ENCODE results near the gene PCDHA1.

- TF ChIP-seq CTCF (conservative IDR thresholded peaks at IDR 0.05; ENCODE audit: low read depth in 2 of 2) (no peak), JUNB (IDR thresholded peaks at IDR 0.05; ENCODE audit: unreplicated experiment) (no peak), POLR2AphosphoS5 (IDR thresholded peaks at IDR 0.05; ENCODE audit: low read depth) (no peak), EZH2 (IDR thresholded peaks at IDR 0.05; ENCODE audit: low read depth, unreplicated experiment) (no peak), ZNF114 (CRISPR knock-in tag; IDR thresholded peaks at IDR 0.05) (no peak), NANOG (IDR thresholded peaks at IDR 0.05; ENCODE audit: borderline replicate concordance) (no peak)
- TF ChIP-seq, protein P1, sequence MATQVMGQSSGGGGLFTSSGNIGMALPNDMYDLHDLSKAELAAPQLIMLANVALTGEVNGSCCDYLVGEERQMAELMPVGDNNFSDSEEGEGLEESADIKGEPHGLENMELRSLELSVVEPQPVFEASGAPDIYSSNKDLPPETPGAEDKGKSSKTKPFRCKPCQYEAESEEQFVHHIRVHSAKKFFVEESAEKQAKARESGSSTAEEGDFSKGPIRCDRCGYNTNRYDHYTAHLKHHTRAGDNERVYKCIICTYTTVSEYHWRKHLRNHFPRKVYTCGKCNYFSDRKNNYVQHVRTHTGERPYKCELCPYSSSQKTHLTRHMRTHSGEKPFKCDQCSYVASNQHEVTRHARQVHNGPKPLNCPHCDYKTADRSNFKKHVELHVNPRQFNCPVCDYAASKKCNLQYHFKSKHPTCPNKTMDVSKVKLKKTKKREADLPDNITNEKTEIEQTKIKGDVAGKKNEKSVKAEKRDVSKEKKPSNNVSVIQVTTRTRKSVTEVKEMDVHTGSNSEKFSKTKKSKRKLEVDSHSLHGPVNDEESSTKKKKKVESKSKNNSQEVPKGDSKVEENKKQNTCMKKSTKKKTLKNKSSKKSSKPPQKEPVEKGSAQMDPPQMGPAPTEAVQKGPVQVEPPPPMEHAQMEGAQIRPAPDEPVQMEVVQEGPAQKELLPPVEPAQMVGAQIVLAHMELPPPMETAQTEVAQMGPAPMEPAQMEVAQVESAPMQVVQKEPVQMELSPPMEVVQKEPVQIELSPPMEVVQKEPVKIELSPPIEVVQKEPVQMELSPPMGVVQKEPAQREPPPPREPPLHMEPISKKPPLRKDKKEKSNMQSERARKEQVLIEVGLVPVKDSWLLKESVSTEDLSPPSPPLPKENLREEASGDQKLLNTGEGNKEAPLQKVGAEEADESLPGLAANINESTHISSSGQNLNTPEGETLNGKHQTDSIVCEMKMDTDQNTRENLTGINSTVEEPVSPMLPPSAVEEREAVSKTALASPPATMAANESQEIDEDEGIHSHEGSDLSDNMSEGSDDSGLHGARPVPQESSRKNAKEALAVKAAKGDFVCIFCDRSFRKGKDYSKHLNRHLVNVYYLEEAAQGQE (IDR thresholded peaks at IDR 0.05; ENCODE audit: unreplicated experiment), result no peak
These were observed 5.1 kb downstream of the PCDHA1 start for GRCh38 chr5:140791089-140791488.
